Mesothelial cell of epicardium (in vitro differentiated cells): ENCODE results near the gene PLAAT1. TPM values are rescaled to one million over a fixed set of nuclear protein-coding genes. Genes with fewer than 3 reads are reported as not detected.
A peak's percentile ranks its signal among the peaks of the same experiment; 100 is the strongest.

ENCODE experiments used
- DNase-seq, 2 experiments: peaks; one replicate each; pipeline ENCODE4 v3.0.0; 2021; ENCODE audit warnings: low spot score in 2 of 2; ENCODE audit not compliant: unreplicated experiment in 2 of 2
- H3K27ac Mint-ChIP-seq: 2 replicates; pipeline ENCODE4 v1.8.0; 2021; ENCODE audit warnings: mixed read lengths
- H3K27me3 Mint-ChIP-seq: 2 replicates; pipeline ENCODE4 v1.8.0; 2021; ENCODE audit warnings: low read depth, mixed read lengths
- H3K36me3 Mint-ChIP-seq: 2 replicates; pipeline ENCODE4 v1.8.0; 2021; ENCODE audit warnings: mixed read lengths
- H3K4me1 Mint-ChIP-seq: 2 replicates; pipeline ENCODE4 v1.8.0; 2021; ENCODE audit warnings: mixed read lengths
- H3K4me3 Mint-ChIP-seq: 2 replicates; pipeline ENCODE4 v1.8.0; 2021; ENCODE audit warnings: mild to moderate bottlenecking, moderate library complexity, mixed read lengths
- H3K9me3 Mint-ChIP-seq: 2 replicates; pipeline ENCODE4 v1.8.0; 2021; ENCODE audit warnings: mixed read lengths
- total RNA-seq: library from RNA; stranded (reverse); gene quantifications from 3 replicates; pipeline ENCODE4 v1.2.1, GENCODE V29; 2021
- TF ChIP-seq, protein P1 (sequence below): fragments of 200-600 bp; sonication (generic); IDR thresholded peaks from one replicate; pipeline ENCODE4 v1.5.0; 2021; ENCODE audit warnings: antibody characterized with exemption; ENCODE audit not compliant: unreplicated experiment

PLAAT1 gene
- total RNA-seq, 1 donor from 2014 or later, result 2.1 TPM

- H3K4me3 Mint-ChIP-seq, result no peak overlapping the region
- peaks cover 44% of the 10 kb centered on the region for H3K27me3 Mint-ChIP-seq
- H3K27ac Mint-ChIP-seq, result no peak overlapping the region
- no peaks in the 10 kb centered on the region for H3K9me3 Mint-ChIP-seq
- DNase-seq, result no peak
- no peaks in the 10 kb centered on the region for H3K36me3 Mint-ChIP-seq
- TF ChIP-seq, protein P1, sequence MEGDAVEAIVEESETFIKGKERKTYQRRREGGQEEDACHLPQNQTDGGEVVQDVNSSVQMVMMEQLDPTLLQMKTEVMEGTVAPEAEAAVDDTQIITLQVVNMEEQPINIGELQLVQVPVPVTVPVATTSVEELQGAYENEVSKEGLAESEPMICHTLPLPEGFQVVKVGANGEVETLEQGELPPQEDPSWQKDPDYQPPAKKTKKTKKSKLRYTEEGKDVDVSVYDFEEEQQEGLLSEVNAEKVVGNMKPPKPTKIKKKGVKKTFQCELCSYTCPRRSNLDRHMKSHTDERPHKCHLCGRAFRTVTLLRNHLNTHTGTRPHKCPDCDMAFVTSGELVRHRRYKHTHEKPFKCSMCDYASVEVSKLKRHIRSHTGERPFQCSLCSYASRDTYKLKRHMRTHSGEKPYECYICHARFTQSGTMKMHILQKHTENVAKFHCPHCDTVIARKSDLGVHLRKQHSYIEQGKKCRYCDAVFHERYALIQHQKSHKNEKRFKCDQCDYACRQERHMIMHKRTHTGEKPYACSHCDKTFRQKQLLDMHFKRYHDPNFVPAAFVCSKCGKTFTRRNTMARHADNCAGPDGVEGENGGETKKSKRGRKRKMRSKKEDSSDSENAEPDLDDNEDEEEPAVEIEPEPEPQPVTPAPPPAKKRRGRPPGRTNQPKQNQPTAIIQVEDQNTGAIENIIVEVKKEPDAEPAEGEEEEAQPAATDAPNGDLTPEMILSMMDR, result no peak
- no peaks in the 10 kb centered on the region for H3K4me1 Mint-ChIP-seq
Observed at GRCh38 chr3:193305356-193305755, 64.3 kb downstream of the PLAAT1 start.

DNA sequence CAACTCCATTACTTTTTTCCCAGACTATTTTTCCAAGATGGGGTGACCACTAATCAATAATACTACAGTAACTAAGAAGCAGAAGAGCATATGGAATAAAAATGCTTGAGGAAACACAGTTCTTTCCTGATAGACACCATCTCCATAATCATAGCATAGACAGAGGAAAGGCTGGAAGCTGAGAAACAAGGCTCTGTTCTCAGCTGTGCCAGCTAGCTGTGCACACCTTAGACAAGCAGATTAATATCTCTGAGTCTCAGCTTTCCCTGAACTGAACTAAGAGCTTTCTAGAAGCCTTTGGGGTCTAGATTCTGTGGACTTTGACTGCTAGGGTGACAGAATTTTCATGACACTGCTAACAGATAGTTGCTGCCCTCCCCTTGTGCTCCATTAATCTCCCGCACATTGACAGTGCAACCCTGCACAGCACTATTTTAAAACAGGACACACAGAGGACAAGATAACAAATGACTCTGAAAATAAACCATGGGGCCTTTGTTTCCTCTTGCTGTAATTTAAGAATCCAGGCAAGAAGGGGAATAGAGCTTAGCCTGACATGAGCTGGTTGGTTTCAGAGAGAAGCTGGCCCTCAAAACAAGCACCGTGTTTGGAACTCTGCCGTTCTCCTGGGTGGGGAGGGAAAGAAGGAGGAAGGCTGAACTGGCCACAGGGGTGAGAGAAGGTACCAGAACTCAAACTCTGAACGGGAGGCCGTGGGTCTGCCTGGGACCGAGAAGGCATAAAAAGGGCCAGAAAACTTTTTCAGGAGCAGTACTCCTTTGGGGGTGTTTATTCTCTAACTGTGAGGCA, 70.1 kb downstream of the PLAAT1 start:
- H3K27me3 Mint-ChIP-seq, result peaks cover 32% of the 10 kb centered on the region
- H3K36me3 Mint-ChIP-seq, result no peaks in the 10 kb centered on the region
- H3K27ac Mint-ChIP-seq, result peak overlapping the region; percentile 40

GRCh38 chr3:193313061-193313958, 72.3 kb downstream of the PLAAT1 start:
- H3K4me1 Mint-ChIP-seq, result peaks cover 9% of the 10 kb centered on the region
- no peak overlapping the region for H3K27ac Mint-ChIP-seq
- H3K36me3 Mint-ChIP-seq, result no peaks in the 10 kb centered on the region
- H3K4me3 Mint-ChIP-seq, result no peak overlapping the region
- no peak for DNase-seq
- H3K27me3 Mint-ChIP-seq, result peaks cover 21% of the 10 kb centered on the region
- H3K9me3 Mint-ChIP-seq, result no peaks in the 10 kb centered on the region
- TF ChIP-seq, protein P1, result no peak

More for the DNA sequence above, 70.1 kb downstream of the PLAAT1 start:
- Mint-ChIP-seq H3K4me1 (peaks cover 9% of the 10 kb centered on the region), H3K4me3 (no peak overlapping the region), H3K9me3 (no peaks in the 10 kb centered on the region)
- TF ChIP-seq, protein P1, result no peak
- no peak for DNase-seq

DNA sequence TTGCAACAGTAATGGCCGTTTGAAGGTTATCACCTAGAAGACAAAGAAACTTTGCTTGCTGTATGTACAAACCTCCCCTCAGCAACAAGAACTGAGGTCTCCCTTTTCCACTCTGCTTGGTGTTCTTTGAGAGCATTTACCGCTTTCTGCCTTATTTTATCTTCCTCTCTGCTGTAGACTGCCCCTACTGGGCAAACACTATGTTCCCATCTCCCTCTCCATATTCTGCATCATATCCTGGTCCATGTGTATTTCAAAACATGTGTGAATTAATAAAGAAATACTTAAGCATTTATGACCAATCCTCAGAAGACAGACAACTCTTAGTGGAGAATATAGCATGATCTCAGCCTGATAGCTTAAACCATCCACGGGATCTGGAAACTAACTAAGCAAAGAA, 73.1 kb downstream of the PLAAT1 start:
- peaks cover 9% of the 10 kb centered on the region for H3K4me1 Mint-ChIP-seq
- H3K4me3 Mint-ChIP-seq, result no peak overlapping the region
- TF ChIP-seq, protein P1, result no peak
- no peaks in the 10 kb centered on the region for H3K9me3 Mint-ChIP-seq
- no peaks in the 10 kb centered on the region for H3K36me3 Mint-ChIP-seq
- H3K27ac Mint-ChIP-seq, result no peak overlapping the region
- DNase-seq, result no peak
- peaks cover 12% of the 10 kb centered on the region for H3K27me3 Mint-ChIP-seq

DNA sequence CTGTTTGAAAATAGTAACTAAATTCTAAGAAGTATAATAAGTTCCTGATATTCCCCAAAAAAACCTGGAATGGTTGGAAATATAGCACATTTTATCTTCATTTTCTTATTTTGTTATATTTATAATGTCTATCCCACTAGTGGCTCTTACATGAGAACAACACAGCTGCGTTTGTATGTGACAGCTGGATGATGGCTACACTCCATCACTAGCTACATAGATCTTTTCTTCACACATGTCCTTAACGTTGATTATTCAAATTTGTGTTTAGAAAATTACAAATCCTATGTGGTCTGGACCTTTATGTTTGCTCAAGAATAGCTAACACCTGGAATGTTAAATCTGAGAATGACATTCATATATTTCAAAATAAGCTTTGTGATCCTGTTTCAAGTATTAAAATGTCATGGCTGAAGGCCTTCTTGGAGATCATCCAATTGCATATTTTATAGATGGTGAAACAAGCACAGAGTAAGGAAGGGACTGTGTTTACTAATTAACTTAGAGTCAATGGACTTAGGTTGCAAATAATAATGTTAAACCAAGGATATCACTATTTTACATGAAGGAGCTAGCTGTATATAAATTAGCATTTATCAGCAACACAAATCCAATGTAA, 76.8 kb downstream of the PLAAT1 start:
- peaks cover 14% of the 10 kb centered on the region for H3K27me3 Mint-ChIP-seq
- TF ChIP-seq, protein P1, result no peak
- no peaks in the 10 kb centered on the region for H3K36me3 Mint-ChIP-seq
- no peak overlapping the region for H3K27ac Mint-ChIP-seq
- no peak for DNase-seq
- H3K9me3 Mint-ChIP-seq, result no peaks in the 10 kb centered on the region
- no peak overlapping the region for H3K4me3 Mint-ChIP-seq
- no peaks in the 10 kb centered on the region for H3K4me1 Mint-ChIP-seq

Other genes starting within 250 kb of the PLAAT1 start
- gene ATP13A5, start 137.5 kb downstream of the PLAAT1 start, total RNA-seq, result not detected in 3 replicates